Measurements from ENCODE around the gene CYP27B1.

DNA sequence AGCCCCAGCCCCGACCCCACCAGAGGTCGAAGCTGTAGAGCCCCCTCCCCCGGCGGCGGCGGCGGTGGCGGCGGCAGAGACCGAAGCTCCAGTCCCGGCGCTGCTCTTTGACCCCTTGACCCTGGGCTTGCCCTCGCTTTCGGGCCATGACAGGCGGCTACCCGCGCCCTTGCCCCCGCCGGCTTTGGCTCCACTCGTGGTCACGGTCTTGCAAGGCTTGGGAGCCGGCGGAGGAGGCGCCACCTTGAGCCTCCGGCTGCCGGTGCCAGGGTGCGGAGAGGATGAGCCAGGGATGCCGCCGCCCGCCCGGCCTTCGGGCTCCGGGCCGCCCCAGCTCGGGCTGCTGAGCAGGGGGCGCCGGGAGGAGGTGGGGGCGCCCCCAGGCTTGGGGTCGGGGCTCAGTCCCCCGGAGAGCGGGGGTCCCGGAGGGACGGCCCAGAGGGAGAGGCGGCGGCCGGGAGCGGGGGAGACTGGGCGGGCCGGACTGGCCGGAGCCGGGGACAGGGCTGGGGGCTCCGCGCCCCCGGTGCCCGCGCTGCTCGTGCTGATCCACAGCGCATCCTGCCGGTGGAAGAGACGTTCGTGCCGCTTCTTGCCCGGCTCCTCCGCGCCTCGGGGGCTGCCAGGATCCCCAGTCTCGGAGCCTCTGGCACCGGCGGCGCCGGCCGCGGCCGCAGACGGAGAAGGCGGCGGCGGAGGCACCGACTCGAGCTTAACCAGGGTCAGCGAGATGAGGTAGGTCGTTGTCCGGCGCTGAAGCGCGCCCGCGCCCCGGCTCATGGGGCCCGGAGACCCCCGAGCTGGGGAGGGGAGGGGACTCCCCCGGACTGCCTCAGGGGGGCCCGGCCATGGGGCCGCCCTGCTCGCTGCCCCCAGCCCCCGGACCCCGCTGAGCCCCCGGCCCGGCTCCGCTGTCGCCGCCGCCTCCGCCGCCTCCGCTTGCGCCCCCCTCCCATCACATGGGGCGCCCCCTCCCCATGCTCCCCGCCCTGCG is 29.1 kb downstream of the CYP27B1 start:
- TF ChIP-seq, protein P1, sequence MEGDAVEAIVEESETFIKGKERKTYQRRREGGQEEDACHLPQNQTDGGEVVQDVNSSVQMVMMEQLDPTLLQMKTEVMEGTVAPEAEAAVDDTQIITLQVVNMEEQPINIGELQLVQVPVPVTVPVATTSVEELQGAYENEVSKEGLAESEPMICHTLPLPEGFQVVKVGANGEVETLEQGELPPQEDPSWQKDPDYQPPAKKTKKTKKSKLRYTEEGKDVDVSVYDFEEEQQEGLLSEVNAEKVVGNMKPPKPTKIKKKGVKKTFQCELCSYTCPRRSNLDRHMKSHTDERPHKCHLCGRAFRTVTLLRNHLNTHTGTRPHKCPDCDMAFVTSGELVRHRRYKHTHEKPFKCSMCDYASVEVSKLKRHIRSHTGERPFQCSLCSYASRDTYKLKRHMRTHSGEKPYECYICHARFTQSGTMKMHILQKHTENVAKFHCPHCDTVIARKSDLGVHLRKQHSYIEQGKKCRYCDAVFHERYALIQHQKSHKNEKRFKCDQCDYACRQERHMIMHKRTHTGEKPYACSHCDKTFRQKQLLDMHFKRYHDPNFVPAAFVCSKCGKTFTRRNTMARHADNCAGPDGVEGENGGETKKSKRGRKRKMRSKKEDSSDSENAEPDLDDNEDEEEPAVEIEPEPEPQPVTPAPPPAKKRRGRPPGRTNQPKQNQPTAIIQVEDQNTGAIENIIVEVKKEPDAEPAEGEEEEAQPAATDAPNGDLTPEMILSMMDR (IDR thresholded peaks at IDR 0.05) = peak in 1 of 2 donors; percentile 40
- no peak for TF ChIP-seq POLR2A (IDR thresholded peaks at IDR 0.05)
- no peak for TF ChIP-seq POLR2AphosphoS5 (IDR thresholded peaks at IDR 0.05)
- TF ChIP-seq EP300 (IDR thresholded peaks at IDR 0.05) = no peak

Data from suprapubic skin (tissue), 4 donors.